Measurements from ENCODE around the gene PLXNA1.

Gene PLXNA1

DNA sequence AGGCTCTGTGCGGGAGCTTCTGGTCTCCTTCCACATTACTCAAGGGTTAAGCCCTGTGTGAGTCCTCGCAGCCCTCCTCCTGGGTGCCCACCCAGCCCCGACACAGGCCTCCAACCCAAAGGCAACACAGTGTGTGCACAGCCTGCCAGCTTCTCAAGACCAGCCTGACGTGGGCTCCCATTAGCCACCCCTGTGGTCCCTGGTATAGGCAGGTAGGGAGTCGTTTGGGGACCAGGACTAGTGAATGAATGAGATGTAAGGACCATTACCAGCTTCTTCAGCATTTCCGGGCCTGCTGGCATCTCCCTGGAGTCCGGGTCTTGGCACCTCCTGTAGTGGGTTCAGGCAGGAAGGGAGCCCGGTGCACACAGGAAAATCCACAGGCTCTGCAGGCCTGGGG lies 20.2 kb upstream of the PLXNA1 start:
- DNase-seq (ENCODE audit: low read depth): no peak
- no peak for TF ChIP-seq POLR2A (IDR thresholded peaks at IDR 0.05; ENCODE audit: extremely low read depth, insufficient read length)
- TF ChIP-seq CTCF (IDR thresholded peaks at IDR 0.05; ENCODE audit: low read depth, low read length): no peak
- TF ChIP-seq MYC (IDR thresholded peaks at IDR 0.05; ENCODE audit: low read depth, low read length): no peak
- TF ChIP-seq, protein P1, sequence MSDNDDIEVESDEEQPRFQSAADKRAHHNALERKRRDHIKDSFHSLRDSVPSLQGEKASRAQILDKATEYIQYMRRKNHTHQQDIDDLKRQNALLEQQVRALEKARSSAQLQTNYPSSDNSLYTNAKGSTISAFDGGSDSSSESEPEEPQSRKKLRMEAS (IDR thresholded peaks at IDR 0.05; ENCODE audit: low read depth, low read length): no peak
- H3K4me3 ChIP-seq (ENCODE audit: low read depth, low read length): no peak overlapping the region

DNA sequence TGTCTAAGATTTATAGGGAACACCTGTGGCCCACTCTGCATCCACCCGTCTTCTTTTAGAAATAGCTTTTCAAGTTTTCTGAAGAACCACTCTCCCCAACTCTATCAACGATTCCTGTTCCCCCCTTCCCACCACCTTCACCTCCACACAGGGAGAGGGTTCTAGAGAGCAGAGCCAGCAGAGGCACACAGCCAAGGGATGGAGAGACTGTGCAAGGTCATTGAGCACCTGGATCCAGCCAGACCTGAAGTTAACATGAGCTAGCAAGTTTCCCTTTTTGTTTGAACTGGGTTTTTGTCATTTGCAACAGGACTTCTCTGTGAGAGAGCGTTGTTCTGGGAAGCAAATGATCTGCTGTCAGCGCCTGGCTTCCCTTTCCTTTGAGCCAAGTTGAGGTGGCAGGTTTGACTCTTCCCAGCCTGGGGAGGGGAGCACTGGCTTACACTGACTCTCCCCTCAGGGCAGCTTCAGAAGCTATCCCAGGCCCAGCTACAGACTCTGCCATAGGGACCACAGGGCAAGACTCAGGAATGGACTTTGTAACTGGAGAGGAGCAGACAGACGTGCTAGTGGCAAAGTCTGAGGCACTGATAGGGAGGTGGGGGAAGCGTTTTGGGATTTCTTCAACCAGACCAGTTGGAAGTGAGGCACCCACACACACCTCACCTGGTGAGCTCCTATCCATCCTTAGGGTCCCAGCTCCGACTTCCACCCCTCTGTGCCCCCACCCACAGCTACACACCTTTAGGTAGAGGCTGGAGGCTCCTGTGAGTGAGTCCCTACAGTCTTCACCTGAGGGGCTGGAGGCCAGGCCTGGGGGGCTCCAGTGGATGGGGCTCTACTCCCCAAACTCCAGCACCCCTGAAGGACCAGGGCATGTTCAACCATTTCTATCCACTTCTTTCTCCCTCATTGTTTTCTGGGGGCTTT lies 19.4 kb upstream of the PLXNA1 start:
- TF ChIP-seq, protein P1 (IDR thresholded peaks at IDR 0.05; ENCODE audit: low read depth, low read length): no peak
- TF ChIP-seq CTCF (IDR thresholded peaks at IDR 0.05; ENCODE audit: low read depth, low read length) (no peak), POLR2A (IDR thresholded peaks at IDR 0.05; ENCODE audit: extremely low read depth, insufficient read length) (no peak), MYC (IDR thresholded peaks at IDR 0.05; ENCODE audit: low read depth, low read length) (no peak)
- DNase-seq (ENCODE audit: low read depth): no peak
- no peak overlapping the region for H3K4me3 ChIP-seq (ENCODE audit: low read depth, low read length)

DNA sequence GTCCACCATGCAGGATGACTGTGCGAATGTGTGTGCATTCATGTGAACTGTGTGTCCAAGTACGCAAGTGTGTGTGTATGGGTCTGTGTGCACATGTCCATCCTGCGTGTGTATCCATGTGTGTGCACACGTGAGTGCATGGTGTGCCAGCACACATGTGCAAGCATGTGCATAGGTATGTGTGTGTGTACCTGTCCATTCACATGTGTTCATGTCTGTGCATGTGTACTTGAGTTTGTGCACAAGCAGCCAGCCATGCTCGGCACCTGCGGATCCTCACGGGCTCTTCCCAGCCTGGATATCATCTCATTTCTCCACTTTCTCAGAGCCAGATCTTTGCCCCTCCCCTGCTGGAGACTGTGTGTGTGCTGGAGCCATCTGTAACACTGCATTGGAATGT lies 18.7 kb upstream of the PLXNA1 start:
- DNase-seq (ENCODE audit: low read depth): no peak
- TF ChIP-seq MYC (IDR thresholded peaks at IDR 0.05; ENCODE audit: low read depth, low read length) (no peak), CTCF (IDR thresholded peaks at IDR 0.05; ENCODE audit: low read depth, low read length) (no peak), POLR2A (IDR thresholded peaks at IDR 0.05; ENCODE audit: extremely low read depth, insufficient read length) (no peak)
- TF ChIP-seq, protein P1 (IDR thresholded peaks at IDR 0.05; ENCODE audit: low read depth, low read length): no peak

DNA sequence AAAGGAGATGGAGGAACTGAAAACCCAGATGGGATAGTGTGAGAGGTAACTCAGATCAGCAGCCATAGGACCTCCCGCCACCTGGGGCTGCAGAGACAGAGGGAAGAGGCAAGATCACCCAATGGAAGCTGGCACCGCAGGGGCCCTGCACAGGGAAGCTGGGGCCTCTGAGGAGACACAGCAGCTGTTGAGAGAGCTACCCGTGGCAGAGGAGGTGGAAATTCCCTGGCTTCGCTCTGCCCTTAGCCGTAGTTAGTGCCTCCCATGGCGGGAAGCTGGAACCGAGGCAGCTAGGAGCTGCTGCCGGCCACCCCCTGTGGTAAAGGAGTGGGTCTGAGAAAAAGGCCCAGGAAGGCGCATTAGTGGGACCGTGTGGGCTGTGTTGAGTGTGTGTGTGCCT lies 18.0 kb upstream of the PLXNA1 start:
- no peak overlapping the region for H3K4me3 ChIP-seq (ENCODE audit: low read depth, low read length)
- no peak for TF ChIP-seq CTCF (IDR thresholded peaks at IDR 0.05; ENCODE audit: low read depth, low read length)
- TF ChIP-seq, protein P1 (IDR thresholded peaks at IDR 0.05; ENCODE audit: low read depth, low read length): no peak
- DNase-seq (ENCODE audit: low read depth): no peak

More for the DNA sequence above, 18.7 kb upstream of the PLXNA1 start:
- H3K4me3 ChIP-seq (ENCODE audit: low read depth, low read length): no peak overlapping the region

DNA sequence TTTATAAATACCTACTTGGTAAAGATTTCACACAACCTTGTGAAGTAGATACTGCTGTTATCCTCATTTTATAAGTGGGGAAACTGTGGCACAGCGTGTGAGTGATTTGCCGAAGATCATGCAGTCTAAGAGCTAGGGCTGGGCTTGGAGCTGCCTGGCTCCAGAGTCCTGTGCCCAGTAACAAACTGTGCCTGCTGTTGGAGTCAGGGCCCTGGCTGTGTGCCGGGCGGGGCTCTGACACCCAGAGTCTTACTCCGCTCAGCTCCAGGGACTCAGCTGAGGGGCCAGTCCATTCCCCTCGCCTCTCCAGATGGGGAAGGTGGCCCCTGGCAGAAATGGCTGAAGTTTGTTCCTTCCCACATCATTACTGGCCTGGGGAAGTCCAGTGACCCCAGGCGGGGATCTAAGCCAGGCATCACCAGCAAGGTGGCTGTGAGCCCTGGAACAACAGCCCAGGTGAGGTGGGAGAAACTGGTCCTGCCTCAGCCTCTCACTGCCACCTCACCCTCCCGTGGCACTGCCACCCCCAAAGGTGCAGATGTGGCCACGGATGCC lies 17.3 kb upstream of the PLXNA1 start:
- H3K4me3 ChIP-seq (ENCODE audit: low read depth, low read length): no peak overlapping the region
- TF ChIP-seq MYC (IDR thresholded peaks at IDR 0.05; ENCODE audit: low read depth, low read length) (no peak), CTCF (IDR thresholded peaks at IDR 0.05; ENCODE audit: low read depth, low read length) (no peak), POLR2A (IDR thresholded peaks at IDR 0.05; ENCODE audit: extremely low read depth, insufficient read length) (no peak)
- TF ChIP-seq, protein P1 (IDR thresholded peaks at IDR 0.05; ENCODE audit: low read depth, low read length): no peak
- DNase-seq (ENCODE audit: low read depth): no peak
